Measurements from ENCODE around the gene SLC29A2.

The SLC29A2 gene

DNA sequence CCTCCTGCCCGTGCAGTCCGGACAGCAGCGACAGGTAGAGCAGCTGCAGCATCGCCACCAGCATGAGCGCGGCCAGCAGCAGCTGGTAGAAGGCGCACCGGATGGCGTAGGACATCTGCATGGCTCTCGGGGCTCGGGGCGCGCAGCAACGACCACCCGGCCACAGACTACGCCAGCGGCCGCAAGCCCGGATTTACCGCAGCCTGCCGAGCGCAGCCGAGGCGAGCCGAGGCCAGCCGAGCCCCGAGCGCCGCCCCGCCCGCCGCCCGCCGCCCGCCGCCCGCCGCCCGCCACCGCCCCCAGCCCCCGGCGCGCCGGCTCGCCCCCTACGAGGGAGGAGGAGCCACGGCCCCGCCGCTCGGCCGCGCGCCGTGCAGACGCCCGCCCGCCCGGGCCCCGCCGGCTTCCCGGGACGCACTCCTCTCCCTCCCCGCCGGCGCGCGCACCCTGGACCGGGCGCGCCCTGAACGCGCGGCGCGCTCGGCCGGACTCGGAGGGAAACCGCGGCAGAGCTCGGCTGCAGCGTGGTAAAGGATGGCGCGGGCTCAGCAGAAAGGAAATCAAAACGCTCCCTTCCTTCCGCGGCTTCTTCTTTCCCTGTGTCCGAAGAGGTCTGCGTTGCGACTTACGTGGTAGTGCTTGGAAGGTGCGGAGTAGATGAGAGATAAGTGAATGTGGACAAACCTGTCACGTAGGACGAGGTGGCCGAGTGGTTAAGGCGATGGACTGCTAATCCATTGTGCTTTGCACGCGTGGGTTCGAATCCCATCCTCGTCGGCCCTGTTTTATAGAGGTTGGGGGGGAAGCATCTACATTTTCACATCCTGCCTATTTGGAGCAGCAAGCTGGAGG lies 23.9 kb downstream of the SLC29A2 start, which contains the start of gene B4GAT1:
Gene B4GAT1, minus strand, starts transcription at position 205 of the 852 bp plus-strand sequence. Its CDS starts 84 bp downstream, at position 121.
- peak; percentile 63 for DNase-seq (ENCODE audit: low read depth)

DNA sequence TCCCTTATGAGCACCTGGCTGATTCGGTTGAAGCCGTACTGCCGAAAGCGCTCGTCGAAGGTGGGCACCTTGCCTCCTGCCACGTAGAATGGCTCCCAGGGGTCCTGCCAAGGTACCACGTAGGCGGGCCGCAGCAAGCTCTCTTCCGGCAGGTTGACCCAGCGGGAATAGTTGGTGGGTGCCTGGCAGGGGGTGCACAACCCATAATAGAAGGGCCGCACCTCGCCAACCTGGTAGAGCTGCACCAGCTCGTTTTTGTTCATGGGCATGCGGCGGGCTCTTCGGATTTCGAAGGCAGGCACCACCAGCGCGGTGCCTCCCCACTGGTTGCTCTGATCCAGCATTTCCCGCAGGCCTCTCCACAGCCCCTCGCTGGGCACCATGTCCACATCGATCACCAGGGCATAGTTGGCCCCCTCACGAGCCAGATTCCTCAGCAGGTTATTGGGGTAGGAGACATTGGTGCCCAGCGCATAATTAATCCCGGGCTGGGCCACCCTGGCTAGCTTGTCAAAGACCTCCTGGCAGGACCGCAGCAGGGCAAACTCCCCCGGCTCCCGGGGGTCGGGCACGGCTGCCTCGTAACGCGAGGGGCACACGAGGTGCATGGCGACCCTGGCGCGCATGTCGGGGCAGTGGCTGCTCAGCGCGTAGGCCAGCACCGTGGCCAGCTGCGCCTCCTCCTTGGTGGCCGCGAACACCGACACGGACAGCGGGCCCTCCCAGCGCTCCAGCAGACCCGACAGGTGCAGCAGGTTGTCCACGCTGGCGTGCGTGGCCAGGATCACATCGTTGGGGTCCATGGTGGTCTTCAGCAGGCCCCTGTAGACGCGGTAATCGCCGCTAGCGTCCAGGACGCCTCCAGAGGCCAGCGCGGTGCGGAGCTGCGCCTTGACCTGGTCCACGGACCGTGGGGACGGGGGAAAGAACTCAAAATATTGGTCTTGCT lies 24.8 kb downstream of the SLC29A2 start:
- DNase-seq (ENCODE audit: low read depth) = no peak

DNA sequence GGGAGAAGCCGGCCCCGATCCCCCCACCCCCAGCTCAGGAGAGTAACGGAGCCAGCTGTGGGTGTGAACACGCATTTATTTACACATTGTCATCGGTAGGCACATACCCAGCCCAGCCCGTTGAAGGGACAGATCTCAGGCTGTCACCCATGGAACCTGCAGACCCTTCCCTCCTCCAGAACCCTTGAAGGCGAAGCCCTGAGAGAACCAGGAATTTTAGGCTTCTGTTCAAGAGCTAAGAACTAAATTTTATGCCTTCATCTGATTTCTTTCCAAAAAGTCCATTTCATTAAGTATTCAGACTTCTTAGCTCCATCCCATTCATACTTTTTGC lies 26.3 kb downstream of the SLC29A2 start:
- DNase-seq (ENCODE audit: low read depth) = no peak

DNA sequence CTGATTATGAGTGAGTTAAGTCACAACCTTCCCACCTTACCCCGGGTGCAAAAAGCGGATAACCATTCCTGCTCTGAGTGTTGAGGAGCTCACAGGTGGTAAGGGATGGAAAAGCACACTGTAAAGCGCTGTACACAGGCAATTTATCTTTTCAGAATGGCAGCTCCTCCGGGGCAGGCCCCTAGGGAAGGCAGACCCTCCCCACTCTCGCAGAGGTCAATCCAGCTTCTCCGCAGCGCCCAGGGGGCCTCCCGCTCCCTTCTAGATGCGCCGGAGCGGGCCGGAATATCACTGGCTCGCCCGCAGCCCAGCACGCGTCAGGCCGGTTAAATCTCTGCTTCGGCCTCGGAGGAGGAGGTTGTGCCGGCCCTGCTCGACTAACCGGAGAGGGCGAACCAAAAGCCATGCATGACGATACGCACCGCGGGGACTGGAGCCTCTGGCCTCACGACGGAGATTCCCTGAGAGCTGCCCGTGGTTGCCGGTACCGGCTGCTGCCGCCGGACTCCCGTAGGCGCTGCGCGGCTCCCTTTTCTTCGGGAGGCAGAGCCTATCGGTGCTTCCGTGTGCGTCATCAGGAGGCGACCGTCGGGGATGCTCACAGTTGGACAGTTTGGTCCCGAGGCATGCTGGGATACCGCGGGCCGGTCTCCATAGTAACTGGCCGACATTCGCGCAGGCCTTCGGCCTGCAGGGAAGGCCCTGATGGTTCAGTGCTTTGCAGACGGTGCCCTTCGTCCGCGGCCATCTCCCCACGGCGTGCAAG lies 26.8 kb downstream of the SLC29A2 start, which contains the start of gene BRMS1:
Gene BRMS1, minus strand, starts transcription at position 555 of the 766 bp plus-strand sequence. CDS start 2,870 bp downstream, outside the sequence.
- DNase-seq (ENCODE audit: low read depth) = peak; percentile 89

DNA sequence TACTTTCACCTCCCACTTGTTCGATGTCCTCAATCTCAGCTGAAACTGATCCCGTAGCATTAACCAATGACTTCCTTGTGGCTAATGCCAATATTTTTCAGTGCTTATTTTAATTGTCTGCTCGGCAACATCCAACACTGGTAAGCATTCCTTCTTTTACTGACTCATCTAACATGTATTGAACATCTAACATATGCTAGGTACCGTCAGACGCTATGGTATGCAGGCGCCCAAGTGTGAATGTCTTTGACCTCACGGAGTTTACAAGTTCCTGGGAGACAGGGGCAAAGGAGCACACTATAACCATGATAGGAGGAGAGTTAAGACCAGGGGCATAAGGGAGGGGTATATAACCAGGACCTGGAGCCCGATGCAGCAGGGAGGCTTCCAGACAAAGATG lies 28.4 kb downstream of the SLC29A2 start:
- DNase-seq (ENCODE audit: low read depth) = no peak

DNA sequence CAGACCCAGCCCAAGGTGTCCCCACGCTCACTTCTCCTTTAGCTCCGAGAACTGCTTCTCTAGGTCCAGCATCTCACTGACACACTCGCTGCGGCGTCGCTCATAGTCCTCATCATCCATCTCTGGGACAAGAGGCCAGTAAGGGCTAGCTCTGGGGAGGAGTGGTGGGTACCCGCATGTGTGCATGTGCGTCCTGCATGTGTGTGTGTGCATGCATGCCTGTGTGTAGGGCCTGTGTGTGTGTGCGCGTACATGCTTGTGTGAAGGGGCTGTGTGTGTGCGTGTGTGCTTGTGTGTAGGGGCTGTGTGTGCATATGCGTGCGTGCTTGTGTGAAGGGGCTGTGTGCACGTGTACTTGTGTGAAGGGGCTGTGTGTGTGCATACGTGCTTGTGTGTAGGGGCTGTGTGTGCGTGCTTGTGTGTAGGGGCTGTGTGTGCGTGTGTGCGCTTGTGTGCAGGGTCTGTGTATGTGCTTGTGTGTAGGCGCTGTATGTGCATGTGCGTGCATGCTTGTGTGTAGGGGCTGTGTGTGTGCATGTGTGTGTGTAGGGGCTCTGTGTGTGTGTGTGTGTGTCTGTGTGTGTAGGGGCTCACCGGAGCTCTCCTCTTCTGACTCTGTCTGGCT lies 29.9 kb downstream of the SLC29A2 start:
- no peak for DNase-seq (ENCODE audit: low read depth)

DNA sequence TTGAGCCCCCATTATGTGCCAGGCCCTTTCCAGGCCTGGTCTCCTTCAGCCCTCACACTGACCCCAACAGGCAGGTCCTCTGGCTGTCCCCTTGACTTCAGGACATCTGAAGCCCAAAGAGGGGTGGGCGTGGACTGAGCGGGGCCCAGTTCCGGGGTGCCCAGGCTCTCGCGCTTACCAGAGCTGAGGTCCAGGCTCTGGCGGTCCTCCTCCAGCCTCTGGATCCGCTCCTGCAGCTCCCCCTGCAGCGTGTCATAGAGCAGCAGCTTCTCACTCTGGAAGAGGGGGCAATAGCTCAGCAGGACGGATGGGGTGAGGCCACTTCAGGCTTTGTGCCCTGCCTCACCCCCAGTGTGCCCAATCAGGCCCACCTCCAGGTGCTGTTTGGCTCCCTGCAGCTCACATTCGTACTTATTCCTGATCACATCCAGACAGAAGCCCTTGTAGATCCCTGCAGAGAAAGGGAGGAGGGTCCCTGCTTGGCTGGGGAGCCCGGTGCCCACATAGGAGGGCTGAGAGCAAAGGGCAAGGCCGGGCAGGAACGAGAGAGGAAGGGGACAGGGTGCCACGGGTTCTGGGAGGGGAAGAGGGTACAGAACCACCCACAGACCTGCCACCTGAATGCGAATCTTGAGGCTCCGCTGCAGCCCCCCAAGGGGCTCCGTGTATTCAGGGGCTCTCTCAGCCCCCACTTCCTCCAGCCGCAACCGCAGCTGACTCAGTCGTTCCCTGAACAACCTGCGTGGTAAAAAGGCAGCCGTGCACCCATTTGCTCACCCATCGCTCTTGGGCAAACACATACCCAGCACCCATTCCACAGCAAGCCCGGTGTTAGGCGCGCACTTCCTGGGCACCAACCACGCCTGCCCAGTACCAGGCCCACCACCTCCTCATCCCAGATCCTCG lies 30.7 kb downstream of the SLC29A2 start:
- no peak for DNase-seq (ENCODE audit: low read depth)

DNA sequence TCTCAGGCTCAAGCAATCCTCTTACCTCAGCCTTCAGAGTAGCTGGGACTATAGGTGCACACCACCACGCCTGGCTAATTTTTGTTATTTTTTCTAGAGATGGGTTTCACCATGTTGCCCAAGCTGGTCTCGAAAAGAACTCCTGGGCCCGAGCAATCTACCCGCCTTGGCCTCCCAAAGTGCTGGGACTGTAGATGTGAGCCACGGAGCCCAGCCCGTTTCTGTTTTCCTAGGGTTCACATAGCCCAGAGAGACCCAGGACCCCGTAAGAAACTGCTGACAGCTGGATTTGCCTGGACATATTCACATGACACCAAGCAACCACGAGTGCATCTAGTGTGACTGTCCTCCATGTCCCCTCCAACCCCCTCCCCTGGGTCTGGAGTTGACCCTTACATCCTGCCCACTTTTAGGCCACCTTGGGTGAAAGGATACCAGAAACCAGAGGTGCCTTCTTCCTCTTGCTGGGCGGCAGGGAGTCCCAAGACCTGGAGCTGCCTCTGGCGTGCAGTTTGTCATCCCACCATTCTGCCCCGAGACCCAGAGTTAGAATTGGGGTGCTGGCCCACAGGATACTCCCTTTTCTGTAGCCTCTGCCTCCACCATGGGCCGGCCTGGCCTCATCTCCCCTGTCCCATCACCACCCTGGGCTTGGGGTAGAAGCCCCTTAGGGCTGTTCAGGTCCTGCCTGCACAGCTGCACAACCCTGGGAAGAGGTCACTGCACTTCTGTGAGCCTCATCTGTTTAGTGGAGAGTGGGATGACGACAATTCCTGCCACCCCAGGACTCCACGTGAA lies 31.7 kb downstream of the SLC29A2 start:
- DNase-seq (ENCODE audit: low read depth) = no peak

DNA sequence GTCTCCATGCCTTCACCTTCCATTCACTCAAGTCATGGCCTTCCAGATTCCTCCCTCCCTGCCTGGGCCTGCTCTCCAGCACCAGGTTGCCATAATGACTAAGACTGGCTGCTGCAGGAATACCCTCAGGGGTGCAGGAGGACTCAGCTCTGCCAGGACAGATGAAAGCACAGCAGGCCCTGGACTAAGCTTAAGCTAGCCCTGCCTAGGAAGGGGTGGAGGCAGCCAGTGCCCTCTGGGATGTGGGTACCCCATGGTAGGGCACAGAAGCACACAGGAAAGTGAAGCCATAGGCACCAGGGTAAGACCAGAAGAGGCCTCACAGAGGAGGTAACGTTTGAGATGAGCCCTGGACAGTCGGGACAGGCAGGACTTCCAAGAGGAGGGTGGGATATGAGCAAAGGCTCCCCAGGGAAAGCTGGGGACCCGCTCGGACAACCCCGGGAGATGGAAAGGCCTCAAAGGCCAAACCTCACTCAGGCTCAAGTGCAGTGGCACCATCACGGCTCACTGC lies 32.3 kb downstream of the SLC29A2 start:
- DNase-seq (ENCODE audit: low read depth) = no peak

DNA sequence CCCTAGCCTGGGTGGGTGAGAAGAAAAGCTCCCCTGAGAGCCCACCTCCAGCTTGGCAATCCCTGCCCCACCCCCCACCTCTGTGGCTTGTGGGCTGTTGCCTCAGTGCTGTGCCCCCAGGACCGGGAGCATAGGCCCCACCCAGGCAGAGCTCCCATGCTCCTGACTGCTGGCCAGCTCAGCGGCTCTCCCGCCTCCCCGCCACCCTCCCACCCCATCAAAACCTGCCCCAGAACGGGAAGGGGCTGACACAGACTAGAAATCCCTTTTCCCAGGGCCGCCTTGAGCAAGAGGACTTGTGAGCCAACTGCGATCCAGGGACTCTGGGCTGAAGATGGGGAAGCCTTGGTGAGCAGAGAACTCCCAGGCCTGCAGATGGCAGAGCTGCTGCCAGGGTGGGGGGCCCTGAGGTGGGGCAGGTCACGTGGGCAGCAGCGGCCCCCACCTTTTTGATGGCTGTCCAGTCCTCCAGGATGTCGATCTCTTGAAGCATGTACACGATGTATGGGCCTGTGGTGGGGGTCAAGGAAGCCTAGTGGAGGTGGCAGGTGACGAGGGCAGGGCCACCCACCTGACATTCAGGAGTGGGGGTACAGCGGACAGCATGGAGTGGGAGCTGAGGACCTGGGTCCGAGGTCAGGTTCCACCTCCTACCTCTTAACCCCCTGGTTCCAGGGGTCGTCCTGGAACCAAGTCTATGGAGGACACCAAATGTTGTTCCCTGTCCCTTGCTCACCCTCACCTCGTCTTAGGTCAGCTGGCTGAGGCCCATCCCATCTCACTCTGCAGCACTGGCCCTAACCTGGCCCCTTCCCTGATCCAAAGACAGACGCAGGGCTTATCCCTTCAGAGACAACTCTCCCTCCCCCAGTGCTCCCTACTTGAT lies 33.0 kb downstream of the SLC29A2 start:
- DNase-seq (ENCODE audit: low read depth) = no peak

DNA sequence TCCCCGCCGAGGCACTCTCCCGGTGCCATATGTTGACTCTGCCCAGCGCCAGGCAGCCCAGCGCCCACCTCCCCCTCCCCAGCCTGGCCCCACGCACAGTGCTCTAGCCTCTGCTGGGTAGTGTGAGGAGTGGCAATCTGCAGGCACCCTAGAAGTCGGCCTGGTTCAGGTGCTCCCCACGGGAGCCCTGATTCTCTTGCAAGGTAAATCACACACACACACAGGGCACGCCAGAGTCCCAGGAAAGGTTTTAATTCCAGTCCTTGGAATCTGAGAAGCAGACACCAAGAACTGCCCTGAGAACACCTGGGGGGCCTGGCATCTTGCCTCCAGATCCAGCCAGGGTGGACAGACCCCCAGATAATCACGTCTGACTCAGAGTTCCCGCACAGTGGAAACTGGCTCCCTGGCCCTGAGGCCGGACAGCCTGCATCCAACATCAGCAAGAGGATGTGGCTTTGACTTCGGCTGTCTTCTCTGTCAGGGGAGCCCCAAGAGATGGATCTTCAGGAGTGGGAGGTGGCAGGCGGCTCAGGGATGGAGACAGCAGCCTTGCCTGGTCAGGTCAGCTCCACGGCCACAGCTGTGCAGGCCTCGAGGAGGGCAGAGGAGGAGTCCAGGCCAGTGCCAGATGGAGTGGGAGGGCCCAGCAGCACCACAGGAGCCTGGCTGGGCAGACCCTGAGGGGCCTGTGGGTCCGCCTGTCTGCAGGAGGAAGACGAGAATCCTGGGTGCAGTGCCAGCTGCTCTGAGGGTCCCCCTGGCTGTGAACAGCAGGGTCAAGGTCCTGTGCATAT lies 34.3 kb downstream of the SLC29A2 start:
- no peak for DNase-seq (ENCODE audit: low read depth)

DNA sequence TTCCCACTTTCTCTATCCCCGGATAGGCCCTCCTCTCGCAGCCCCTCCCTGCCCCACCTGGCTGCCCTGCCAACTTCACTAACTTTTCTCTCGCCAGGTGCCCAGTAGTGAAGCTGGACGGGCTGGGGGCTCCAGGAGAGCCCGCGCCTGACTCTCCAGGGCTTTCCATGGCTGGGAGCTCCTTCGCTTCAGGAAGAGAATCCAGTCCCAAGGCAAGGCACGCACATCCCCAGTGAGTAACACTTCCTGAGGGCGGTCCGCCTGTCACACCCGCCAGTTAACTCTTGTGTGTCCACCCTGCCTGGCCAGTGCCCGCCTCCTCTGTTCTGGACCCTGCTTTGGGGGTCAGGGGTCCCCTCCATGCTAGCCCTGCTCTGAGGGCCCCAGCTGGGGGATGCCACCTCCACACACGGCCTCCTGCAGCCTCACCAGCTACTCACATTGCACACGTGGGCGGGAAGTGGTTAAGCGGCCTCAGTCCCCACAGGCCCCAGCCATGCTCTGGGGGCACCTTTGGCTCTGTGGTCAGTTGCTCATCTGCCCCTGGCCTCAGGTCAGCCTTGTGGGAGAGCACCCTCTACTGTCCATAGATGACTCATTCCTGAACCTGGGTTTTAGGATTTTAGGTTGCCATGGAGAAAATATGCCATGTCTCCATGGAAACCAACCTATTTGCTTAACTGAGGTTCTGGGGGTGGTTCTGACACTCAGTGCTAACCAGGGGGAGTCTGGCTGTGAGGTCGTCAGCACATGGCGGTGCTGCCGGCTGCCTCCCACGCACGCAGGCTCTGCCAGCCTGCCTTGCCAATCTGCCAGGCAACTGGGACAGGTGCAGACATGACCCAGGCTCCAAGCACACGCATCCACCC lies 35.1 kb downstream of the SLC29A2 start, which contains the start of gene RIN1:
Gene RIN1, minus strand, starts transcription at position 201 of the 869 bp plus-strand sequence. Its CDS starts 32 bp downstream, at position 169.
- DNase-seq (ENCODE audit: low read depth) = peak; percentile 42

DNA sequence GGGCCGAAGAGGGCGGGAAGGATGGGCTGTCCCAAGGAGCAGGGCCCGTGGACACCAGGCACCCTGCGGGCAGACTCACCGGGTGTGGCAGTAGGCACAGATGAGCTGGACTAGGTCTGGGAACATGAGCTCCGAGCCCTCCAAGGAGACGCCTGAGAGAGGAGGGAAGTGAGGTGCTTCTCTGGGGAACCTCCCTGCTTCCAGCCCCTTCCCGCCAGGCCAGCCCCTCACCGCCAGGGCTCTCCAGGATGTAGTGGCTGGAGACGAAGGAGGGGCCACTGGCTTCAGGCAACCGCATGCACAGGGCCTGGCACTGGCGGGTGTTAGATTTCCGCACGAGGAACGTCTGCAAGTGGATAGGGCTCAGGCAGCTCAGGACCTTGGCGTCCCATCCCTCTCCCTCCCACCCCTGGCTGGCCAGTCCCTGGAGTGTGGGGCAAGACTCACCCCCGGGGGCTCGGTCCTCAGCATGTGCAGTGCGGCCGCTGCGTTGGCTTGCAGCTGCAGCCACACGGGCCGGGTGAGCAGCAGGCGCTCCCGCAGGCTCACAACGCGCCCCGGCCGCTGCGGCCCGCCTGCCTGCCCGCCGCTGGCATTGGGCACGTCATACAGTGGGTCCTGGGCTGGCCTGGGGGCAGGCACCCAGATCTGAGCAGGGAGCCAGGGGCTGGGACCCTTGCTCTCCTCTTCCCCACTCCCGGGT lies 35.9 kb downstream of the SLC29A2 start:
- DNase-seq (ENCODE audit: low read depth) = no peak

DNA sequence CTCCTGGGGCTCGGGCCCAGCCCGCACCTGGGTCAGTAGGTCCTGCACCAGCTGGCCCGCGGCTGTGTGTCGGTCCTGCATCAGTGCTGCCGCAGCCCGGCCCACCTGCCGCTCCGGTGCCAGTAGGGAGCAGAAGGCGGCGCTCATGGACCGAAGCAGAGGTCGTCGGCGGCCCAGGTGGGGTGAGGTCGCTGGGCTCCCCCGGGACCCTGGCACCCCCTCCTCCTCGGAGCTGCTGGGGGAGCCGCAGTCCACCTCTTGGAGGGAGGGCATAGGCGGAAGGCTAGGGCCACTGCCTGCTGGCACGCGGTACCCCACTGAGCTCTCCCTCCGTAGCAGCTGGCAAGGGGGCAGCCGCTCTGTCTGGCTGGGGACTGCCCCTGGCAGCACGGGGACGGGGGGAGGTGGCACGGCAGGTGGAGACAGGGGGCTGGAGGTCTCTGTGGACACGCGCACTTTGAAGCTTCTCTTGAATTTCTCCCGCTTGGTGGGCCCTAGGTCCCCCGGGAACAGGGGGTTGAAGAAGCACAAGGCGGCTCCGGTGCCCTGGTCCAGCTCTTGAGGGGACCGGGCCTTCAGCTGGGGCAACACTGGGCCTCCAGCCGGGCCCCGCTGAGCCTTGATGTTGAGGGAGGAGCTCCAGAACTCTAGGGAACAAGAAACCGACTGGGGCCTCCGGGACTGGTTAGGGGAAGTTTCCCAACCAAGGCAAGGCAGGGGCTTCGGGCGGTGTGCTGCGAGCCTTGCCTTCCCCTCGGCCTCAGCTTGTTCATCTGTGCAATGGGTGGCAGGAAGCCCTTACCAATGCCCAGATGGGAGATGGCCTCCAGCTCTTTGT lies 36.7 kb downstream of the SLC29A2 start:
- DNase-seq (ENCODE audit: low read depth) = no peak

All from stimulated activated CD8-positive, alpha-beta memory T cell treated with anti-CD3 and anti-CD28 coated beads, Interleukin-12 subunit alpha, Interleukin-12 subunit beta, amount 100 ng/mL, for 4 hours (primary cell).